Mucosa of rectum (tissue), 2 donors: ENCODE results near the gene ETFA.

Source experiments
- H3K27ac ChIP-seq, 2 donors: one replicate each; pipeline ENCODE4 v1.7.0; 2013; ENCODE audit warnings: inconsistent platforms in 2 of 2, low read depth in 2 of 2, low read length in 2 of 2
- H3K27me3 ChIP-seq, 2 donors: one replicate each; pipeline ENCODE4 v1.7.0; 2013; ENCODE audit warnings: low read length in 2 of 2; ENCODE audit not compliant: control insufficient read depth in 2 of 2, insufficient read depth in 2 of 2
- H3K36me3 ChIP-seq, 2 donors: one replicate each; pipeline ENCODE4 v1.7.0; 2013; ENCODE audit warnings: low read length in 2 of 2; ENCODE audit not compliant: control insufficient read depth in 2 of 2, insufficient read depth in 2 of 2
- H3K4me1 ChIP-seq, 2 donors: one replicate each; pipeline ENCODE4 v1.7.0; 2013; ENCODE audit warnings: low read length in 2 of 2, mild to moderate bottlenecking in 1 of 2; ENCODE audit not compliant: control insufficient read depth in 2 of 2, insufficient read depth in 2 of 2
- H3K4me3 ChIP-seq, 2 donors: one replicate each; pipeline ENCODE4 v1.7.0; 2013; ENCODE audit warnings: low read length in 2 of 2
- H3K9ac ChIP-seq, 2 donors: one replicate each; pipeline ENCODE4 v1.7.0; 2013; ENCODE audit warnings: low read length in 2 of 2, low read depth in 1 of 2, mild to moderate bottlenecking in 1 of 2
- H3K9me3 ChIP-seq, 2 donors: one replicate each; pipeline ENCODE4 v1.7.0; 2013; ENCODE audit warnings: low read length in 2 of 2; ENCODE audit not compliant: control insufficient read depth in 2 of 2
- donor health status: healthy.
- donor health status: Normal muscosa, but diverticular disease.

Gene ETFA

GRCh38 chr15:76311100-76311953 lies at the start of gene ETFA:
ETFA (minus strand) TSS chr15:76311469; CDS start chr15:76311388, 81 bp downstream.
- peaks cover 10 to 13% of the 10 kb centered on the region in 2 donors for H3K4me1 ChIP-seq

GRCh38 chr15:76360416-76360815 lies 49.1 kb upstream of the ETFA start:
- Histone ChIP-seq H3K36me3 (no peaks in the 10 kb centered on the region), H3K4me1 (peaks cover 3 to 6% of the 10 kb centered on the region in 2 donors), H3K27me3 (no peaks in the 10 kb centered on the region), H3K4me3 (no peak overlapping the region), H3K27ac (no peak overlapping the region), H3K9ac (no peak overlapping the region), H3K9me3 (no peaks in the 10 kb centered on the region)

More at GRCh38 chr15:76311100-76311953, at the start of gene ETFA:
- Histone ChIP-seq H3K36me3 (no peaks in the 10 kb centered on the region), H3K9ac (peak within 1 kb of the TSS; percentile 90 to 93), H3K9me3 (no peaks in the 10 kb centered on the region), H3K4me3 (peak within 1 kb of the TSS; percentile 92 to 99), H3K27ac (peak within 1 kb of the TSS; percentile 89 to 90), H3K27me3 (no peaks in the 10 kb centered on the region)

DNA sequence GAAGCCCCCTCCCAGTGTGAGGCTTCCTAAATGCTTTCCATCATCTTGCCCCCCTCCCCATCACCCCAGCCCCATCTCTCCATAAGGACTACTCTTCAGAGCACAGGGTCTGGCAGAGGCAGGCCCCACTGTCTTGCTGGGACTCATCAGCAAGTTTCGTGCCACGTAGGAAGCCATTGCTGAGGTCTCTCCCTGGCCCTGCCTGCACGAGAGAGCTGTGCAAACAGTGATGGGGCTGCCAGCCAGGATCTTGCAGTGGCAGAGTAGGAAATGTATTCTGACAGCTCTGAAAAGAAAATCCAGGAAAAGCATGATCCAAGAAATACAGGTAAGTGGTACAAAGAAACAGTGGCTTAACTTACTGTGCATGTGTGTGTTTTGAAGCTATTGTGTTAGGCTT lies 47.9 kb upstream of the ETFA start:
- no peak overlapping the region for H3K4me3 ChIP-seq
- H3K27me3 ChIP-seq, result no peaks in the 10 kb centered on the region
- no peak overlapping the region for H3K27ac ChIP-seq
- no peaks in the 10 kb centered on the region for H3K36me3 ChIP-seq
- H3K9ac ChIP-seq, result no peak overlapping the region
- H3K9me3 ChIP-seq, result no peaks in the 10 kb centered on the region
- H3K4me1 ChIP-seq, result peaks cover 0 to 10% of the 10 kb centered on the region in 2 donors

GRCh38 chr15:76358453-76358852 lies 47.2 kb upstream of the ETFA start:
- Histone ChIP-seq H3K9me3 (no peaks in the 10 kb centered on the region), H3K4me3 (no peak overlapping the region), H3K36me3 (no peaks in the 10 kb centered on the region), H3K4me1 (peaks cover 0 to 10% of the 10 kb centered on the region in 2 donors), H3K27me3 (no peaks in the 10 kb centered on the region), H3K9ac (no peak overlapping the region), H3K27ac (no peak overlapping the region)

DNA sequence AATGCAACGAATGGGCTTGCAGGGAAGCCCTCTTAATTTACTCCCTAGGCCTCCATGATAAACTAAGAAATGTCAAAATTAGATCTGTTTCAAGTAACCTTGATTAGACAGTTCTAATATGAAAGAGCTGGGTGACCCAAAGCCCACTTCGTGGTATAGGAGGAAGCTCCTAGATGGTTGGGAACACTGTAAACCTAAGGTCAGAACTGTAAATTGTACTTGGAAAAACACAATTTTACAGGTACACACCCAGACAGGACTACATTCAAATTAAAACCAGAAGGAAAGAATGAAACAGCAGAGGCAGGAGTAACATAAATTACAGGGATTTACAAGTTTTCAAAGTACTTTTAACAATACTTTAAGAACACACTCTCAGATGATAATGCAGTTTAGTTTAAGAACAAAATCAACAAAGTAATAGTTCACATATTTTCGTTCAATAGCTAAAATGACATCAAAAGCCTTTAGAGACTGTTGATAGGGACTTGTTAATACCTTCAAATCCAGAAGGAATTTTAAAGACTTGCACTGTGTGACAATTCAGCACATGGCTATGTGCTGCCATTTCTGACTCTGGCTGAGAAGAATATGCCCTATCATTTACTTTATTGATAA lies 43.7 kb upstream of the ETFA start:
- Histone ChIP-seq H3K4me1 (peaks cover 0 to 10% of the 10 kb centered on the region in 2 donors), H3K27ac (peak overlapping the region; percentile 25 to 26), H3K4me3 (no peak overlapping the region), H3K27me3 (no peaks in the 10 kb centered on the region), H3K36me3 (no peaks in the 10 kb centered on the region), H3K9me3 (no peaks in the 10 kb centered on the region), H3K9ac (no peak overlapping the region)

DNA sequence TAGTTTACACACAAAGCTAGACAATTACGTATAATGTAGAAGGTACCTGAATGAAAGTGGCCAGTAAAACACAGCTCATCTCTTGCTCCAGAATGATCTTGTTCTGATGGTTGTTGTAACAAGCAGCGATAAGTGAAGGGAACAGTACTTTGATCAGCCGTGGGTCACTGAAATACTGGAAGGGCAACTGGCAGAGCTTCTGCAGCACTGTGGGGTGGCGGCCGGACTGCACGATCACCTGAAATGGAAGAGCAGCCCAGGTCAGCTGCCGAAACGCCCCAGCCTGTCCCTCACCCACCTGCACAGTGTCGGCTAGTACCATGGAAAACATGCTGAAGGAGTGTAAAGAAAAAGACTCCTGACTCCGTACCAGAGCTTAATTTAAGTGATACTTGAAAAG lies 42.6 kb upstream of the ETFA start:
- no peak overlapping the region for H3K9ac ChIP-seq
- H3K4me3 ChIP-seq, result no peak overlapping the region
- H3K27me3 ChIP-seq, result no peaks in the 10 kb centered on the region
- H3K9me3 ChIP-seq, result no peaks in the 10 kb centered on the region
- H3K36me3 ChIP-seq, result no peaks in the 10 kb centered on the region
- H3K27ac ChIP-seq, result no peak overlapping the region
- peaks cover 0 to 9% of the 10 kb centered on the region in 2 donors for H3K4me1 ChIP-seq

DNA sequence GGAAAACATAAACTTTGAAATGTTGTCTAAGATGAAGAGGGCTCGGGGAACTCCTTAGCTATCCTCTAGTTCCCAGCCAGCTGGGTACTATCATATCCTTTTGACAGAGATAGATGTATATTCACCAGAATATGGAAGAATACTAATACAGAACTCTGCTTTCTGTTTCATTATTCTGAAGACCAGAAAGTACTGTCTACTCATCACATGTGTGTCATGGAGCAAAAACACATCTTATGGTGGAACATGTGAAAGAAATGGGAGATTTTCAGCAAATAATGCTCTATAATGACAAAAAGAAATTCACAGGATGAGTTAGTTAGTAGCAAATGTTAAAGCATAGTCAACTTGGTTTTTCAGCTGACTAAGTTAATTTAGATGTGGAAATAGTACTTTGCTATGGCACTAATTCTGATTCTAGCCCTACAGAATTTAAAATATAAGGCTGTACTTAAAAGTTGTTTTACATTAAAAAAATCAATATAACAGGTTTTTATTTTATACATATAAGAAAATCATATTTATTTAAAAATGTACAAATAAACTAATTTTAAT lies 41.8 kb upstream of the ETFA start:
- Histone ChIP-seq H3K9ac (no peak overlapping the region), H3K9me3 (no peaks in the 10 kb centered on the region), H3K4me1 (peaks cover 0 to 4% of the 10 kb centered on the region in 2 donors), H3K36me3 (no peaks in the 10 kb centered on the region), H3K27me3 (no peaks in the 10 kb centered on the region), H3K27ac (no peak overlapping the region), H3K4me3 (no peak overlapping the region)

- no peaks in the 10 kb centered on the region for H3K36me3 ChIP-seq
- peaks cover 5 to 7% of the 10 kb centered on the region in 2 donors for H3K4me1 ChIP-seq
Measured at GRCh38 chr15:76349301-76350070, 38.2 kb upstream of the ETFA start.

GRCh38 chr15:76347482-76348055 lies 36.3 kb upstream of the ETFA start:
- no peaks in the 10 kb centered on the region for H3K36me3 ChIP-seq
- H3K4me3 ChIP-seq, result peak overlapping the region; percentile 67 to 78
- H3K27ac ChIP-seq, result peak overlapping the region in 1 of 2 donors; percentile 74
- H3K4me1 ChIP-seq, result peaks cover 8 to 11% of the 10 kb centered on the region in 2 donors
- H3K9ac ChIP-seq, result peak overlapping the region in 1 of 2 donors; percentile 85
- peaks cover 26 to 32% of the 10 kb centered on the region in 2 donors for H3K27me3 ChIP-seq
- no peaks in the 10 kb centered on the region for H3K9me3 ChIP-seq

More at GRCh38 chr15:76349301-76350070, 38.2 kb upstream of the ETFA start:
- Histone ChIP-seq H3K27ac (no peak overlapping the region), H3K4me3 (no peak overlapping the region), H3K9ac (no peak overlapping the region), H3K27me3 (peaks cover 12 to 20% of the 10 kb centered on the region in 2 donors), H3K9me3 (no peaks in the 10 kb centered on the region)
